K562 (cell line): ENCODE data around the gene PRELID1. TPM values are rescaled to one million over a fixed set of nuclear protein-coding genes. Genes with fewer than 3 reads are reported as not detected.

Source experiments
- BRD4 ChIP-seq: fragments of 200-600 bp; sonication (generic); IDR thresholded peaks from 2 replicates; pipeline ENCODE4 v1.6.1; 2017; ENCODE audit warnings: inconsistent platforms
- CBX1 ChIP-seq: sonication (generic); IDR thresholded peaks from 2 replicates; pipeline ENCODE4 v1.6.1; 2016; ENCODE audit warnings: antibody characterized with exemption, low read depth, mild to moderate bottlenecking
- CTCFL ChIP-seq: IDR thresholded peaks from 2 replicates; pipeline ENCODE4 v1.6.1; 2011; ENCODE audit warnings: borderline replicate concordance, low read depth, mild to moderate bottlenecking, moderate library complexity, low read length; ENCODE audit not compliant: insufficient read depth, poor library complexity, severe bottlenecking
- MEF2D ChIP-seq: conservative IDR thresholded peaks from 2 replicates; pipeline ENCODE4 v1.6.1; 2016; ENCODE audit warnings: low read depth, missing genetic modification characterization, missing compliant biosample characterization
- MTA2 ChIP-seq: fragments of 450-650 bp; IDR thresholded peaks from 2 replicates; pipeline ENCODE4 v1.6.1; 2016; ENCODE audit warnings: low read depth
- NKRF ChIP-seq: fragments of 450-650 bp; IDR thresholded peaks from 2 replicates; pipeline ENCODE4 v1.6.1; 2016; ENCODE audit warnings: borderline replicate concordance
- RAD51 ChIP-seq: fragments of 450-650 bp; IDR thresholded peaks from 2 replicates; pipeline ENCODE4 v1.7.1; 2016; ENCODE audit warnings: low read depth, mild to moderate bottlenecking, borderline replicate concordance
- RBBP5 ChIP-seq: fragments of 200-600 bp; sonication (generic); IDR thresholded peaks from 2 replicates; pipeline ENCODE4 v1.6.1; 2012; ENCODE audit warnings: borderline replicate concordance, mild to moderate bottlenecking, low read length, control low read depth, inconsistent platforms; ENCODE audit not compliant: insufficient read depth, poor library complexity, severe bottlenecking
- RBM22 ChIP-seq: fragments of 200-400 bp; formaldehyde crosslinking; IDR thresholded peaks from 2 replicates; pipeline ENCODE4 v1.6.1; 2018; ENCODE audit warnings: low read length, low read depth; ENCODE audit not compliant: poor library complexity, severe bottlenecking
- SIN3A ChIP-seq, 2 experiments: fragments of 150-350 bp in 1 of 2; IDR thresholded peaks; 2 replicates each; pipeline ENCODE4 v1.6.1; 2011 to 2016; ENCODE audit warnings: borderline replicate concordance in 2 of 2, low read depth in 2 of 2, low read length in 2 of 2, mild to moderate bottlenecking in 2 of 2, moderate library complexity in 2 of 2; ENCODE audit not compliant: control insufficient read depth in 1 of 2
- SUPT5H ChIP-seq: fragments of 450-650 bp; IDR thresholded peaks from 2 replicates; pipeline ENCODE4 v1.6.1; 2016
- USF2 ChIP-seq: sonication (generic); formaldehyde crosslinking; IDR thresholded peaks from 2 replicates; pipeline ENCODE4 v1.5.0; 2020; ENCODE audit warnings: missing genetic modification reagents
- ZBTB7A ChIP-seq: IDR thresholded peaks from 2 replicates; pipeline ENCODE4 v1.6.1; 2011; ENCODE audit warnings: low read depth, mild to moderate bottlenecking, low read length, moderate library complexity, borderline replicate concordance; ENCODE audit not compliant: control insufficient read depth
- ZNF263 ChIP-seq: sonication (generic); formaldehyde crosslinking; IDR thresholded peaks from 2 replicates; pipeline ENCODE4 v1.8.0; 2022; ENCODE audit warnings: mild to moderate bottlenecking, missing genetic modification reagents, borderline replicate concordance
- ZNF384 ChIP-seq: IDR thresholded peaks from 2 replicates; pipeline ENCODE4 v1.6.1; 2012; ENCODE audit warnings: low read depth, low read length, improper control_type of control experiment
- ZNF395 ChIP-seq: fragments of 200-800 bp; sonication (Bioruptor generic); IDR thresholded peaks from 2 replicates; pipeline ENCODE4 v1.6.1; 2017; ENCODE audit warnings: missing genetic modification characterization, missing compliant biosample characterization
- ZNF695 ChIP-seq: fragments of 450-650 bp; formaldehyde crosslinking; IDR thresholded peaks from 2 replicates; pipeline ENCODE4 v1.4.0; 2020; ENCODE audit warnings: mild to moderate bottlenecking, moderate library complexity
- ZNF766 ChIP-seq: fragments of 200-800 bp; sonication (Bioruptor generic); conservative IDR thresholded peaks from 2 replicates; pipeline ENCODE4 v1.6.1; 2016; ENCODE audit warnings: missing genetic modification characterization, missing compliant biosample characterization
- ZNF778 ChIP-seq: fragments of 450-650 bp; formaldehyde crosslinking; IDR thresholded peaks from 2 replicates; pipeline ENCODE4 v1.4.0; 2020; ENCODE audit warnings: mild to moderate bottlenecking, moderate library complexity
- ZNF830 ChIP-seq: fragments of 250-450 bp; sonication (Bioruptor Pico); IDR thresholded peaks from 2 replicates; pipeline ENCODE4 v1.5.0; 2021; ENCODE audit warnings: mild to moderate bottlenecking
- polyA plus RNA-seq, 8 experiments: library from polyadenylated mRNA; depleted of rRNA in 4 of 8; stranded (reverse) in 5 of 8; unstranded in 3 of 8; fragments of >200 nt; fragmentation: Nextera tagmentation in 2 of 8; fragmentation: Illumina TruSeq in 1 of 8; extraction: Ambion mirVana in 2 of 8; extraction: Trizol in 1 of 8; gene quantifications; 2 replicates each; pipeline versions ENCODE4 v1.2.1 to v1.2.3, GENCODE V29; 2011 to 2014; ENCODE audit warnings: inconsistent platforms in 1 of 8, missing spikeins in 1 of 8
- total RNA-seq, 7 experiments: library from RNA; depleted of rRNA in 6 of 7; stranded (reverse); fragments of >200 nt in 6 of 7; fragmentation: Illumina TruSeq in 2 of 7; extraction: Trizol in 2 of 7; gene quantifications; 2 replicates each; pipeline versions ENCODE4 v1.2.1 to v1.2.3, GENCODE V29; 2011 to 2021; ENCODE audit warnings: low replicate concordance in 1 of 7

PRELID1 gene
- total and polyA plus RNA-seq, 9 of the 15 experiments (the other 6 are each of a cell fraction or from before 2014, with no cell fraction given): 40.1 to 484 (median 340) TPM

- TF ChIP-seq SIN3A (IDR thresholded peaks at IDR 0.05; ENCODE audit: borderline replicate concordance in 2 of 2, control insufficient read depth in 1 of 2, low read depth in 2 of 2, low read length in 2 of 2): peak; percentile 64 to 94; a peak in 3 of 4 replicates
- TF ChIP-seq ZBTB7A: peak; percentile 92
- TF ChIP-seq RBBP5: peak; percentile 74
- TF ChIP-seq RBM22: peak; percentile 69
- peak; percentile 97 for TF ChIP-seq USF2
- no peak for TF ChIP-seq MTA2
- TF ChIP-seq CTCFL: peak; percentile 92
- peak; percentile 63; the same call in 1 of the 2 replicates for TF ChIP-seq CBX1
- TF ChIP-seq MEF2D (tag): no peak
- peak; percentile 54; the same call in 1 of the 2 replicates for TF ChIP-seq ZNF395
- no peak for TF ChIP-seq ZNF830
- 0 out of 2 replicates have a peak, but pooled peaks have one; percentile 59 for TF ChIP-seq BRD4
- TF ChIP-seq ZNF778 (CRISPR knock-in tag): no peak
- TF ChIP-seq ZNF384: 0 out of 2 replicates have a peak, but pooled peaks have one; percentile 17
- TF ChIP-seq SUPT5H: peak; percentile 77
- TF ChIP-seq ZNF766 (CRISPR knock-in tag): 0 out of 2 replicates have a peak, but pooled peaks have one; percentile 33
- no peak for TF ChIP-seq ZNF695
- peak; percentile 91 for TF ChIP-seq RAD51
- TF ChIP-seq ZNF263 (CRISPR knock-in tag): peak; percentile 51; the same call in 1 of the 2 replicates
- TF ChIP-seq NKRF: peak; percentile 78; the same call in 1 of the 2 replicates
These were observed at the start of gene PRELID1, which contains the start of gene RAB24 (continued) for GRCh38 chr5:177303121-177303924.
